GM19099 (cell line): ENCODE measurements around the gene MEF2C.

Experiments used
- POLR2A ChIP-seq: IDR thresholded peaks from 3 replicates; pipeline ENCODE4 v1.6.1; 2011; ENCODE audit warnings: low read depth; ENCODE audit not compliant: insufficient read length; ENCODE audit errors: extremely low read depth

Gene MEF2C

GRCh38 chr5:88669371-88670050 is 213.5 kb downstream of the MEF2C start:
- no peak for TF ChIP-seq POLR2A

DNA sequence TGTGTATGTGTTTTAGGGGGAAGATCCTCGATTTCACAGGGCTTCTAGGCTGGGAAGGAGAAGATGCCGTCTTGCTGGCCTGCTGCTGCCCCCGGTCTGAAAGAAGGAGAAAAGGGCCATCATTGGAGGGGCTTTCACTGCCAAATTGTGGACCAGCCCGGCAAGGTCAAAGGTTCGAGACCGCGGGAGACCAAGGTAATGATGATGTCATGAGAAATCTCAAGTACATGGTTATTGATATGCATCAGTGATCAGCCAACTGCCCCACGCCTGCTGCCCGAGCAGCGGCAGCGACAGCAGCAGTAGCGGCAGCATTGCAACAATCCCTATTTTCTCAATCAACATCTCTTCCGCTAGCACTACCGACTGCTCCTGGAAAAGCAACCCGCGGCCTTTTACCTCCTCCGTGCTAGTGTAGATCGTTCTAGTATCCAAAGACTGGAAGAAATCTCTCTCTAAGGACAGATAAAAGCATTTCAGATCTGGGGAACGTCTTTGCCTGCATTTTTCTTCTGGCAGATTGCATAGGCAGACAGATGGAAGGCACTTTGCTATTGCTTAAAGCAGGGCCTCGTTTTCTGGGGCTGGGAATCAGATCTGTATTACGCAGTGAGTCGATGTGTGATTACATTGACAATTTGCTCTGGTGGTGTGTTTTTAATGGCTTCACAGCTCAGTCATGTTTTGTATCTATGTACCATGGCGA is 215.3 kb downstream of the MEF2C start:
- no peak for TF ChIP-seq POLR2A
